Psoas muscle (tissue), 8 donors: Measurements from ENCODE around the gene SLC22A3. TPM values are rescaled to one million over a fixed set of nuclear protein-coding genes. Genes with fewer than 3 reads are reported as not detected.

ENCODE experiments used
- ATAC-seq, 4 donors: fragments of 200-7000 bp; cut with Tn5 transposase; one replicate each; pipeline ENCODE4 v1.9.1; 2020; ENCODE audit warnings: moderate library complexity in 3 of 4, mild to moderate bottlenecking in 2 of 4
- DNase-seq, 2 donors: peaks; one replicate each; pipeline ENCODE4 v3.0.0-alpha.2; 2020
- H3K27ac ChIP-seq: fragments of 200-600 bp; one replicate; pipeline ENCODE4 v1.8.0; 2022
- H3K27me3 ChIP-seq, 3 donors: fragments of 200-600 bp in 1 of 3; one replicate each; pipeline versions ENCODE4 v1.6.1 to v1.8.0; 2013 to 2022; ENCODE audit warnings: low read length in 2 of 3, mild to moderate bottlenecking in 2 of 3, moderate library complexity in 1 of 3; ENCODE audit not compliant: insufficient read depth in 3 of 3
- H3K36me3 ChIP-seq, 2 donors: fragments of 200-600 bp in 1 of 2; one replicate each; pipeline versions ENCODE4 v1.6.1 to v1.8.0; 2013 to 2022; ENCODE audit warnings: low read depth in 1 of 2, mild to moderate bottlenecking in 1 of 2, moderate library complexity in 1 of 2; ENCODE audit not compliant: insufficient read depth in 1 of 2
- H3K4me1 ChIP-seq: fragments of 200-600 bp; one replicate; pipeline ENCODE4 v1.8.0; 2022
- H3K4me3 ChIP-seq: fragments of 200-600 bp; one replicate; pipeline ENCODE4 v1.8.0; 2022; ENCODE audit warnings: mild to moderate bottlenecking
- H3K9me3 ChIP-seq: fragments of 200-600 bp; one replicate; pipeline ENCODE4 v1.8.0; 2022
- CTCF ChIP-seq: fragments of 200-600 bp; IDR thresholded peaks from one replicate; pipeline ENCODE4 v1.8.0; 2022; ENCODE audit warnings: antibody characterized with exemption
- WGBS, 3 donors: extraction: QIAGEN DNeasy Blood & Tissue Kit; methylation state at CpG; one replicate each; pipeline versions ENCODE4 v1.1.6 to v1.1.7; 2013; 5-methylcytosine and 5-hydroxymethylcytosine counted together
- intact Hi-C, 2 donors: fragments of 100-400 bp; cut with DNase I; formaldehyde crosslinking; loops; one replicate each; pipeline versions ENCODE4 v1.11.0 to v1.14.2; 2022
- polyA plus RNA-seq, 3 donors: library from polyadenylated mRNA; stranded (reverse); fragments of 200-250 nt; gene quantifications; one replicate each; pipeline ENCODE4 v1.2.3, GENCODE V29; 2013
- total RNA-seq, 4 donors: library from RNA; stranded (reverse); fragmentation: NEBNext Ultra II Directional in 2 of 4; extraction: Animal tissue kit (Norgen Biotek cat#: 25700) in 2 of 4; gene quantifications; one replicate each; pipeline versions ENCODE4 v1.2.1 to v1.2.4, GENCODE V29; 2021 to 2023
- donor health status: healthy with polysubstance abuse.
- donor health status: DM: no; HTN: no; CAD: no; lungs with moderate emphysema.
- donor health status: Bipolar disorder and iron deficiency.
- donor health status: healthy.
- donor health status: DM: yes; HTN: yes; CAD: no.
- donor health status: DM: no; HTN: no; CAD: no.
- donor health status: DM: no; HTN: no; CAD: no.
- donor health status: DM: yes; HTN: yes; CAD: no.

The SLC22A3 gene
- total and polyA plus RNA-seq, 7 donors, result 43.7 to 121 (median 49.5) TPM

- H3K4me1 ChIP-seq, result no peaks in the 10 kb centered on the region
- no peak overlapping the region for H3K4me3 ChIP-seq
- WGBS, 3 donors, result 89 to 97% (median 91%) methylated on average over 3 of the region's 3 CpGs
- no peak overlapping the region for H3K27ac ChIP-seq
- no peak for ATAC-seq
- TF ChIP-seq CTCF, result no peak
- no peak for DNase-seq
- no peaks in the 10 kb centered on the region for H3K27me3 ChIP-seq
- H3K9me3 ChIP-seq, result no peaks in the 10 kb centered on the region
- no peaks in the 10 kb centered on the region for H3K36me3 ChIP-seq
- intact Hi-C loops, result no loop called here
These were observed 146.4 kb downstream of the SLC22A3 start for GRCh38 chr6:160494576-160494975.

DNA sequence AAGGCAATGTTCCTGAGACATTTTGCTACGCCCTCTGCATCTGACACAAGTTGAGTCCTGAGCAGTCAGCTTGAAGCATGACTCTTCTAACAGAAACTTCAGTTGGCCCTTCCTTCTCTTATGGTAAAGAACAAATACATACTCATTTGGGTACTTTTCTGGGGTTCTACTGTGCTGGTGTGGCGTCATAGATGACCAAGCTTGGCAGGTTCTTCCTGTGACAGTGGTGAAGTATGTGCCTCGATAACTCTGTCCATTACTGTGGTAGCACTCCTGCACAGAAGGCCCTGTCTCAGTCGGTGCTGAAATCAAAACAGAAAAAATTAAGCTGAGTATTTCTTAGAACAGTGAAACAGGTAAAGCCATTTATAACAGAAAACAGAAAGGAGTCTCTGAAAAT, 152.5 kb downstream of the SLC22A3 start:
- no peak for TF ChIP-seq CTCF
- Histone ChIP-seq H3K4me3 (no peak overlapping the region), H3K36me3 (no peaks in the 10 kb centered on the region), H3K4me1 (no peaks in the 10 kb centered on the region), H3K27ac (no peak overlapping the region), H3K9me3 (peaks cover 4% of the 10 kb centered on the region), H3K27me3 (no peaks in the 10 kb centered on the region)
- WGBS, 3 donors, result 87 to 88% (median 88%) methylated on average over 4 of the region's 4 CpGs
- DNase-seq, result no peak
- intact Hi-C loops, result no loop called here
- ATAC-seq, result no peak

Other genes with a start within 250 kb of the SLC22A3 start
- gene SLC22A1, start 226.6 kb upstream of the SLC22A3 start, total RNA-seq, result 1 to 10 TPM in 3 of 4 donors, under 1 TPM in 1; 0.89 to 3.3 (median 2.3) TPM
- under 1 TPM; 0.17 to 0.45 (median 0.23) TPM for gene SLC22A1, start 226.6 kb upstream of the SLC22A3 start, polyA plus RNA-seq
- gene SLC22A2, start 89.6 kb upstream of the SLC22A3 start, total RNA-seq, result under 1 TPM; 0.39 to 0.75 (median 0.50) TPM
- under 1 TPM in 2 of 3 donors, not detected in 1; 0.06 to 0.10 TPM for gene SLC22A2, start 89.6 kb upstream of the SLC22A3 start, polyA plus RNA-seq